Amygdala (tissue), 56 donors: ENCODE measurements around the gene SPSB1.

Source experiments
- DNase-seq, 56 donors: peaks; one replicate each; lab custom pipeline; 2025; lab: John Stamatoyannopoulos, UW

Gene SPSB1

DNA sequence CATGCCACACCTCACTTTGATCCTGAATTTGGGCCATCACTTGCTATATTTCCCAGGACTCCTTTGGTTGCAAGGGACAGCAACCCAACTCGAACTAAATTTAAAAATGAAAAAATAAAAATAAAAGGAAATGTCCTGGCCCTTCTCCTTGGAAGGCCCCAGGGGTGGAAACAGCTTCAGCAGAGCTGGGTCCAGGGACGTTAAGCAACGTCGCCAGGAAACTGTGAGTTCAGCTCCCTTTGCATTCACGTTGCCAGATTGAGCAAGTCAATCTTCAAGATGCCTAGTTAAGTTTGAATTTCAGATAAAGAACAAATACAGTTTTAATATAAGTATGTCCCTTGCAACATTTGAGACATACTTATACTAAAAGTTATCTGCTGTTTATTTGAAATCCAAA lies 14.6 kb upstream of the SPSB1 start:
- DNase-seq = no peak

DNA sequence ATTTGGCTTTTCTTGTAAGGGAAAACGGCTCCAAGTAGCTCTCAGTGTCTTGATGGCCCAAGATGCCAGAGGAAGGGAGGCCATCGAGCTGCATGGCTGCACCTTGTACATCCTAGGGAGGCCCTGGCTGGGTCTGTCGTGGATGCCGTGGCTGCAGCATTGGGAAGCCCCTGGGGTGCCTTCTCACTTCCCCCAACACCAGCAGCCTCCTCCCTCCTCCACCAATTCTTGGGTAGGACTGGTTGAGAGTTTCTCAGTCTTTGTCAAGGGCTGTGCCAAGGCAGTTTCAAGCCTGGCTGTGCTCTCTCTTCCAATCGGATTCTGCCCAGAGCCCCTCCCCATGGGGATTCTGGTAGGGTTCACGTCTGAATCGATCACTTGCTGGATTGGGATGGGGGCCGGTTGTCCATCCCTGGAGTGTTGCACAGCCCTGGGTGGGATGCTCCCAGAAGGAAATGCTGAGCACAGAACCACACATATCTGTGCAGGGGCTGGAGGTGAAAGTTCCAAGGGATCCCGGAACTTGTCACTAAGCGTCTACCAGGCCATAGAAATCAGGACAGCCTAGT lies 14.0 kb upstream of the SPSB1 start:
- DNase-seq = no peak

GRCh38 chr1:9279172-9279840 lies 13.4 kb upstream of the SPSB1 start:
- no peak for DNase-seq

DNA sequence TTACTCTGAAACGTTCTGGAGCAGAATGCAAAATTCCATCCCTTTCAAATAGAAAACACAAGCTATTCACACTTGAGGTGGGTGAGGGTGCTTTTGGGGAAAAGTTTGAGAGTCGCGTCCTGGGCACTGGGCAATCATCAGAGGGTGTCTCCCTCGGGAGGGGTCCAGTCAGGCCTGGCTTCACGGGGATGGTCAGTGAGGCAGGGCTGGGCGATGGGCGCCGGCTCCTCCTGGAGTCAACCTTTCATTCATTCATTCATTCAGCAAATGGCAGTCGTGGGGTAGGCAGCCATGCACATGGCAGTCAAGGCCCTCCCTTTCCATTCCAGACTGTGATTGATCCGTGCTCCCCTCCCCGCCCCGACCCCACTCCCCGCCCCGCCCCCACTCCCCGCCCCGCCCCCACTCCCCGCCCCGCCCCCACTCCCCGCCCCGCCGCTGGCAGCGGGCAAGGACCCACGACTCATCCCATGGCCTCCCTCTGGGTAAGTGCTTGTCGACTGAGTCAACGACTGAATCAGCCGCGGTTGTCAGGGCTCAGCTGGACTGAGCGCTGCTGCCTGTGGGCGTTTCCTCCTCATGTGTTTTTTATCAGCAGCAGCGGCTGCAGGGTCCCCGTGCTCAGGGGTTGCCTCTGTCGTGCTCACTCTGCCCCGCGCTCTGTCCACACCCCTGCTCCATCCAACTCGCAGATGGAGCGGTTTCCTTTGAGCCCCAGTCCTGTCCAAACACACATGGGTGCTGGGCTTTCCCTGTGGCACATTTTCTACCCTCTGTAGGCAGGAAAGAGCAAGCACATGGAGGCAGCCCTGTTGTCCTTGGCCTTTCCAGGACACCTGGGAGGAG lies 12.5 kb upstream of the SPSB1 start:
- peak in 3 of 56 donors; percentile 24 to 55 (median 40) for DNase-seq

- no peak for DNase-seq
These were observed 11.4 kb upstream of the SPSB1 start for GRCh38 chr1:9281071-9281827.

DNA sequence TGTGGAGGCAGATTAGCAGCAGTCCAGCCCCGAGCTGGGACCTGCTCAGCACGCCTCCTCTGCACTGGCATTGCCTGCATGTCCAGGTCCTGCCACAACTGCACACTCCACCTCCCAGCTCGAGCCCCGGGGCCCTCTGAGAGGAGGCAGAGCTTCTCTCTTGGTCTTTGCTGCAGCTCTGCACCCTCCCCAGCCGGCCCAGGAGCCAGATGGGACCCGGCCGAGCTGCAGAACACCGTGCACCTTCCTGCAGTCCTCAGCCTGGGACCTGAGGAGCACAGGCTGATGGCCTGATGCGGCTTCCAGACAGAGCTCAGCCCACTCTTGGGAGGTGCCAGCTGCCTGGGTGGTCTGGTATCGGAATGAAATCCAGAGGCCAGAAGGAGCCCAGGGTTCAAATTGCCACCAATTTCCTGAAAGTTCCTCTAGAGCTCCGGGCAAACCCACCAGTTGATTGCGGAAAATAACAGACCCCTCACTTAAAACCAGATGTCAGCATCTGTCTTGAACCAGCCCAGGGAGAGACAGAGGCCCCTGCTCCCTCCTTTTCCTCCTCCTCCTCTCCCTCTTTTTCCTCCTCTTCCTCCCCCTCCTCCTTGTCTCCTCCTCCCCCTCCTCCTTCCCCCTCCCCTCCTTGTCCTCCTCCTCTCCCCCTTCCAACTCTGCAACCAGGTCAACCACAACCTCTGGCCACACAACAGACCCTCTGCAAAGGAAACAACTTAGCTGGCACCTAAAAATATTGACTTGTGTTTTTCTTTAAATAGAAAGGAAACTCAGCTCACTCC lies 10.6 kb upstream of the SPSB1 start:
- DNase-seq = no peak

- no peak for DNase-seq
These were observed 10.1 kb upstream of the SPSB1 start for GRCh38 chr1:9282696-9282955.

DNA sequence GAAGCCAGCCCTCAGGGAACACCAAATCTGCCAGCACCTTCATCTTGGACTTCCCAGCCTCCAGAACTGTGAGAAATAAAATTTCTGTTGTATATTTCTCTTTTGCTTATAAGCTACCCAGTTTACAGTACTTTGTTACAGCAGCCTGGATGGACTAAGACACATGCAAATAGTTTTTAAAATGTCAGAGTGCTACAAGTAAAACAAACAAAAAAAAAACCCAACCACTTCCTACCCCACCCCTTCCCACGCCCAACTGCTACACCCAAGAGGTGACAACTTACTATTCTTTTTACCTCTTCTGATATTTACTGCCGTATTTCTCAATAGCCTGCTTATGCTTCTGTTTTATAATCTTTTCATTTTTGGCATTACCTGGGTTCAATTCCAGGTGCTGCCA lies 8.6 kb upstream of the SPSB1 start:
- no peak for DNase-seq

DNA sequence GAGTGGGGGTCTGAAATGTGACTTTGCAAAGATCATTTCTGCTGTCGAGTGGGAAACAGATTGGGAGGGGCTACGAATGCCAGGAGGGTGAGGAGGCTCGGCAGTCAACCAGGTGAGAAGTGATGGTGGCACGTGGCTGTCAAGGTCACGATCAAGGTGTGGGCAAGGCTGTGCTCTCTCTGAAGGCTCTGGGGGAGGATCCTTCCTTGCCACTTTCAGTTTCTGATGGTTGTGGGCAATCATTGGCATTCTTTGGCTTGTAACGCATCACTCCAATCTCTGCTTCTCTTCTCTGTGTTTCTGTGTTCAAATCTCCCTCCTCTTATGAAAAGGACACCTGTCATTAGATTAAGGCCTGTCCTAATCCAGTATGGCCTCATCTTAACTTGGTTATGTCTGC lies 6.1 kb upstream of the SPSB1 start:
- no peak for DNase-seq

DNA sequence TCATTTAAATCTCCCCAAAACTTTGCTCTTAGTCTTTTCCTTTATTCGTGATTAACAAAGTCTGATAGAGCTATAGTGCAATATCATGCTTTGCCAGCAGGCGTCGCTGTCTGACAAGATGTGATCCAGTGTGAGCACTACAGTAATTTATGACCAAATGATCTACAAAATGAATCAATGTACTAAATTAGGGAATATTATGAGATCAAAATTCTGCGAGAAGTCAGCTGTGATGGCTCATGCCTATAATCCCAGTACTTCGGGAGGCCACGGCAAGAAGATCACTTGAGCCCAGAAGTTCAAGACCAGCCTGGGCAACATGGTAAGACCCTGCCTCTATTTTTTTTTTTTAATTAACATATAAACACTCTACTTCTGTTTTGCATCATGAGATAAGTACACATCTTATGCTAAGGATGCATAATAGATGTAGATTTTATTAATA lies 3.6 kb upstream of the SPSB1 start:
- peak in 16 of 56 donors; percentile 4 to 82 (median 11) for DNase-seq

DNA sequence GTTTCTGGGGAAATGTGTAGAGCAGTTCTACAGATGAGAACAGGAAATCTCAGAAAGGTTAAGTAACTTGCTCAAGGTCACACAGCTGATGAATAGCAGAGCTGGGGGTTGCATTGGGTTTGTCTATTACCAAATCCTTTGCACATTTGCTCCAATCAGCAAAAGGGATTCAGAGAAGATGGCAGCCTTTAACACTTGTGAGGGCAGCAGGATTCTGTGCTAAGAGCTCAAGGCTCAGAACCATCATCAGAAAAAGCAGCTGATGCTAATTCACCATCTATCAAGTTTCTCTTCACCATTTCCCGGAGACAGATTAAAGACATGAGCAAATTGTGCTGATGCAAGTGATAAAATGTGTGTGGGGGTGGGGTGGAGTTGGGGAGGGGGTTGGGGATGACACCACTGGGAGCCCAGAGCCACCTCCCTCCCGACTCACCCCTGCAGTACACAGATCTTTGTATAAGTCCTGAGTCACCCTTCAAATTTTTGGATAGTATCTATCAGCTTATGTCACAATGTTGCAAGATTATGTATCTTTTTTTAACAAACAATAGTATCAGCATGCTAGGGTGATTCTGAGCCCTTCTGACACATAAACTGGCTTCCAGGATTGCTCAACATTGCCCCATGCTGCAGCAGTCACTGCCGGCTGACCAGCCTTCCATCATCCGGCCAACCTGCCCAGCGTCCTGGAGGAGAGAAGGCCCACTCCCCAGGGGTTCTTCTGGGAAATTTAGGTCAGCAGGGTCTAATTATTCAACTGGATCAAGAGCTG lies 2.8 kb upstream of the SPSB1 start:
- DNase-seq = peak in 1 of 56 donors; percentile 7

GRCh38 chr1:9291914-9292360 lies 757 bp upstream of the SPSB1 start:
- DNase-seq = peak in 13 of 56 donors; percentile 14 to 59 (median 33)

GRCh38 chr1:9293241-9293532 lies 493 bp downstream of the SPSB1 start:
- no peak for DNase-seq

GRCh38 chr1:9293533-9294404 lies 1.1 kb downstream of the SPSB1 start:
- peak in 5 of 56 donors; percentile 17 to 50 (median 32) for DNase-seq

DNA sequence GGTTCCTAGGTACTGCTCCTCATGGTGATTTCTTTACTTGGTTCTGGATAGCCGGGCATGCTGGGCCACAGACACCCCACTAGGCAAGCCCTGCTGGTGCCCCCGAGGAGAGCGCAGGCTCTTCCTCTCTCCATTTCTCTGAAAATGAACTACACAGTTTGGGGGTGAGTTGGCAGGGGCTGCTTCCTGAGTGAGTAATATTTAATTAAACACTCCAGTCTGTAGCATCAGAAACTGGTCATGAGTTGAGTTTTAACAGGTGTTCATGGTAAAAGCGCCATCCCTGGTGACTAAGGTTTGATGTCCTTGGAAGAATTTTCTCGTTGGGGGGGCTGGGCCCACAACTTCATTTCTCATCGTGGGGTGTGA lies 1.7 kb downstream of the SPSB1 start:
- DNase-seq = no peak

GRCh38 chr1:9294910-9295636 lies 2.4 kb downstream of the SPSB1 start:
- peak in 7 of 56 donors; percentile 15 to 50 (median 35) for DNase-seq

DNA sequence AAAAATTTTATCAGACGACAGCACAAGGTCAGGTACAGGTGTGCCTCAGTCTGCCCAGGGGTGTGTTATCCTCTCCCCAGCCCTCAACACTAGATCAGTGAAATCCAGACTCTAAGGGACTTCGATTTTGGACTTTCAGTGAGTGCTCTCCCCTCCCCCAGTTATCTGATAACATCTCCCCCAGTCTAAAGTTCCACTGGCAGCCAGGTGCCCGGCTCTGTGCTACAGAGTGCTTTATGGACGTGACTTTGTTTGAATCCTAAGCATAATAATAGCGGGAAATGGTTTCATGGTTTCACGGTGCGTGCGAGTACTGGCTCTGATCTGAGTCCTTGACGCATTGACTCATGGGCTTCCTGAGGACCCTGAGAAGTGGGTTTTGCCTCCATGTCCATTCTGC lies 3.2 kb downstream of the SPSB1 start:
- DNase-seq = no peak

- DNase-seq = no peak
These were observed 4.2 kb downstream of the SPSB1 start for GRCh38 chr1:9296850-9297249.
